Heart left ventricle (tissue), 13 donors: Measurements from ENCODE around the gene ABCA1.

ENCODE experiments used
- POLR2A ChIP-seq, 2 donors: fragments of 450-650 bp; IDR thresholded peaks; one replicate each; pipeline ENCODE4 v1.6.1; 2017; ENCODE audit warnings: antibody characterized with exemption in 2 of 2, mild to moderate bottlenecking in 2 of 2, moderate library complexity in 2 of 2
- TF ChIP-seq, protein P1 (sequence below), 12 donors: fragments of 200-600 bp; sonication (generic) in 4 of 12; IDR thresholded peaks; one replicate each; pipeline versions ENCODE4 v1.5.0 to v1.8.0; 2018 to 2022; ENCODE audit warnings: antibody characterized with exemption in 12 of 12, mild to moderate bottlenecking in 5 of 12
- donor health status: ischemic (EF 13 %, LVEDD 7.1; RV severe dilation, severe dysfunction).
- donor health status: DM: no; HTN: yes; CAD: no.
- donor health status: DM: no; HTN: no; CAD: no.
- donor health status: ischemic (EF 25% LVEDD 6.9; RV normal size, moderate dysfunction).
- donor health status: ischemic (EF 25% LVEDD 5.7; RV mildly dilated, moderate dysfunction).
- donor health status: ischemic (EF 35%, LVEDD 5.7; RV mildly dilated, moderate dysfunction).
- donor health status: nonischemic (EF 11% LVEDD 7.7; RV severe dilation, severe dysfunction).
- donor health status: DM: yes; HTN: yes; CAD: no.
- donor health status: PGD.
- donor health status: ischemic (EF 29% LVEDD 5.4; RV normal size, mild dysfunction).
- donor health status: nonischemic (EF 23%, LVEDD 6.1; RV moderate dilation, normal function).

DNA sequence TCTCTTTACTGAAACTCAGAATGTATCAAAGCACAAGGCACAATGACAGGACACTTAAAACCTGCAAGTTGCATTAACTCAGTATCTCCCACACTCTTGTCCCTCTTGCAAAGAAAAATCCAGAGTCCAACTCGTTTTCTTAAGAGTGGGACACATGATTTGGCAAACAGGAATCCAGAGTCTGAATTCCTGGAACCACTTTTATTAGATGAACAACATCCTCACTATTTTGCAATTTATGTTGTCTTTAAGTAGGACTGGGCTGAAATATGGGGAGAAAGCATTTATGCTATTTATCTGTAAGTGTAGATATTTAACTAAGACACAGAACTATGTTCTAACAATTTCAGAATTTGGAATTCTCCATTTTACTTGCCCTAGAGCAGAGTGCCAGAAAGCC, 69.1 kb downstream of the ABCA1 start:
- TF ChIP-seq, protein P1, sequence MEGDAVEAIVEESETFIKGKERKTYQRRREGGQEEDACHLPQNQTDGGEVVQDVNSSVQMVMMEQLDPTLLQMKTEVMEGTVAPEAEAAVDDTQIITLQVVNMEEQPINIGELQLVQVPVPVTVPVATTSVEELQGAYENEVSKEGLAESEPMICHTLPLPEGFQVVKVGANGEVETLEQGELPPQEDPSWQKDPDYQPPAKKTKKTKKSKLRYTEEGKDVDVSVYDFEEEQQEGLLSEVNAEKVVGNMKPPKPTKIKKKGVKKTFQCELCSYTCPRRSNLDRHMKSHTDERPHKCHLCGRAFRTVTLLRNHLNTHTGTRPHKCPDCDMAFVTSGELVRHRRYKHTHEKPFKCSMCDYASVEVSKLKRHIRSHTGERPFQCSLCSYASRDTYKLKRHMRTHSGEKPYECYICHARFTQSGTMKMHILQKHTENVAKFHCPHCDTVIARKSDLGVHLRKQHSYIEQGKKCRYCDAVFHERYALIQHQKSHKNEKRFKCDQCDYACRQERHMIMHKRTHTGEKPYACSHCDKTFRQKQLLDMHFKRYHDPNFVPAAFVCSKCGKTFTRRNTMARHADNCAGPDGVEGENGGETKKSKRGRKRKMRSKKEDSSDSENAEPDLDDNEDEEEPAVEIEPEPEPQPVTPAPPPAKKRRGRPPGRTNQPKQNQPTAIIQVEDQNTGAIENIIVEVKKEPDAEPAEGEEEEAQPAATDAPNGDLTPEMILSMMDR (IDR thresholded peaks at IDR 0.05) = no peak
- TF ChIP-seq POLR2A (IDR thresholded peaks at IDR 0.05) = no peak
